HUES48 (cell line): ENCODE data around the gene RNF224.

Experiments used
- H3K27ac ChIP-seq: one replicate; pipeline ENCODE4 v1.7.0; 2013; ENCODE audit warnings: low read depth, low read length, inconsistent platforms
- H3K27me3 ChIP-seq: 2 replicates; pipeline ENCODE4 v1.6.1; 2013; ENCODE audit warnings: mild to moderate bottlenecking, low read length; ENCODE audit not compliant: control insufficient read depth, insufficient read depth
- H3K36me3 ChIP-seq: 2 replicates; pipeline ENCODE4 v1.6.1; 2013; ENCODE audit warnings: low read length; ENCODE audit not compliant: control insufficient read depth, insufficient read depth
- H3K4me1 ChIP-seq: 2 replicates; pipeline ENCODE4 v1.6.1; 2013; ENCODE audit warnings: mild to moderate bottlenecking, low read length; ENCODE audit not compliant: control insufficient read depth, insufficient read depth
- H3K4me3 ChIP-seq: 2 replicates; pipeline ENCODE4 v1.5.1; 2013; ENCODE audit warnings: mild to moderate bottlenecking, low read depth, low read length
- H3K9ac ChIP-seq: 2 replicates; pipeline ENCODE4 v1.6.1; 2013; ENCODE audit warnings: mild to moderate bottlenecking, low read depth, low read length, moderate library complexity
- H3K9me3 ChIP-seq: 2 replicates; pipeline ENCODE4 v1.6.1; 2013; ENCODE audit warnings: low read length; ENCODE audit not compliant: control insufficient read depth, insufficient read depth

RNF224 gene

DNA sequence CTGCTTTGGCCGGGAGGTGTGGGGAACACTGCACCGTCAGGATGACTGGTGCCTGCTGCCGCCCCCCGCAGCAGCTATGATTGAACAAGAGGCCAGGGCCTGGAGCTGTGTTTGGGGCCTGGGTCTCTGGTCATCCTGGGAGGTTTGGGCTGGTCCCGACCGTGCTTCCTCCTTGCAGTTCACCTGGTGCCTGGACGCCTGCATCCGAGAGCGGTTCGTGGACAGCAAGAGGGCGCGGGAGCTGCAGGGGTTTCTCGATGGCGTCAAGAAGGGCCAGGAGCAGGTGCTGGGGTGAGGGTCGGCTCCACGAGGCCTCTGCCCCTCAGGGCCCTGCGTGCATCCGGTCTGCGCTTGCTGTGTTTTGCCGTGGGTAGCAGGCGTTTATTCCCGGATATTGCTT is 36.8 kb downstream of the RNF224 start:
- H3K27me3 ChIP-seq = no peaks in the 10 kb centered on the region
- no peak overlapping the region for H3K9ac ChIP-seq
- no peaks in the 10 kb centered on the region for H3K9me3 ChIP-seq
- no peak overlapping the region for H3K27ac ChIP-seq
- peaks cover 59% of the 10 kb centered on the region for H3K36me3 ChIP-seq
- no peak overlapping the region for H3K4me3 ChIP-seq
- H3K4me1 ChIP-seq = no peaks in the 10 kb centered on the region

DNA sequence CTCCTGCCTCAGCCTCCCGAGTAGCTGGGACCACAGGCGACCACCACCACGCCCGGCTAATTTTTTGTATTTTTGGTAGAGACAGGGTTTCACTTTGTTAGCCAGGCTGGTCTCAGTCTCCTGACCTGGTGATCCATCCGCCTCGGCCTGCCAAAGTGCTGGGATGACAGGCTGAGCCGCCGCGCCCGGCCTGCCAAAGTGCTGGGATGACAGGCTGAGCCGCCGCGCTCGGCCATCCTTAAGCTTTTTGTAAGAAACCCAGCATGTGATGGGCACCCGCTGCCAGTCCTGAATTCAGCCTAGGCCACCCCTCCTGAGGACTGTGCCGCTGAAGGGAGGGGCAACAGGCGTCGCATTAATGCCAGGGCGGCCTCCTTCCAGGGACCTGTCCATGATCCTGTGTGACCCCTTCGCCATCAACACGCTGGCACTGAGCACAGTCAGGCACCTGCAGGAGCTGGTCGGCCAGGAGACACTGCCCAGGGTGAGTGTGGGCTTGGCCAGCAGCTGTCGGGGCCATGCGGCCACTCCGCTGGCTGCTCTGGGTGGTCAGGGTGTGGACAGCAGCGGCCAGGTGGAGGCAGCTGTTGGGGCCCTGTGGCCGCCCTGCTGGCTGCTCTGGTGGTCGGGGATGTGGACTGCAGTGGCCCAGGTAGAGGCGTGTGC is 38.3 kb downstream of the RNF224 start:
- Histone ChIP-seq H3K27ac (no peak overlapping the region), H3K9ac (no peak overlapping the region), H3K27me3 (no peaks in the 10 kb centered on the region), H3K9me3 (no peaks in the 10 kb centered on the region), H3K4me1 (no peaks in the 10 kb centered on the region), H3K4me3 (no peak overlapping the region), H3K36me3 (peaks cover 65% of the 10 kb centered on the region)

DNA sequence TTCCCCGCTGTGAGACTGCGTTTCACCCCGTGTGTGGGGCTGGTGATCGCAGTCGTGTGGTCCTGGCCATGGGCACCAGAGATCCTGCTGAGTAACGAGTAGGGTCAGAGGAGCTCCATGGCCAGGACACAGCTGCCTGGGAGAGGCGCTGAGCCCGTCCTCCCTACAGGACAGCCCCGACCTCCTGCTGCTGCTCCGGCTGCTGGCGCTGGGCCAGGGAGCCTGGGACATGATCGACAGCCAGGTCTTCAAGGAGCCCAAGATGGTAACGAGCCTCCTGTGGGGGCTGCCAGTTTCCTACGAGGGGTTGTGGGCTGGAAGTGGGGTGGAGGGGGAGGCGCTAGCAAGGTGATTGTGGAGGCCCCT is 38.8 kb downstream of the RNF224 start:
- Histone ChIP-seq H3K9me3 (no peaks in the 10 kb centered on the region), H3K9ac (no peak overlapping the region), H3K27me3 (no peaks in the 10 kb centered on the region), H3K4me3 (no peak overlapping the region), H3K36me3 (peaks cover 70% of the 10 kb centered on the region), H3K27ac (no peak overlapping the region), H3K4me1 (no peaks in the 10 kb centered on the region)

DNA sequence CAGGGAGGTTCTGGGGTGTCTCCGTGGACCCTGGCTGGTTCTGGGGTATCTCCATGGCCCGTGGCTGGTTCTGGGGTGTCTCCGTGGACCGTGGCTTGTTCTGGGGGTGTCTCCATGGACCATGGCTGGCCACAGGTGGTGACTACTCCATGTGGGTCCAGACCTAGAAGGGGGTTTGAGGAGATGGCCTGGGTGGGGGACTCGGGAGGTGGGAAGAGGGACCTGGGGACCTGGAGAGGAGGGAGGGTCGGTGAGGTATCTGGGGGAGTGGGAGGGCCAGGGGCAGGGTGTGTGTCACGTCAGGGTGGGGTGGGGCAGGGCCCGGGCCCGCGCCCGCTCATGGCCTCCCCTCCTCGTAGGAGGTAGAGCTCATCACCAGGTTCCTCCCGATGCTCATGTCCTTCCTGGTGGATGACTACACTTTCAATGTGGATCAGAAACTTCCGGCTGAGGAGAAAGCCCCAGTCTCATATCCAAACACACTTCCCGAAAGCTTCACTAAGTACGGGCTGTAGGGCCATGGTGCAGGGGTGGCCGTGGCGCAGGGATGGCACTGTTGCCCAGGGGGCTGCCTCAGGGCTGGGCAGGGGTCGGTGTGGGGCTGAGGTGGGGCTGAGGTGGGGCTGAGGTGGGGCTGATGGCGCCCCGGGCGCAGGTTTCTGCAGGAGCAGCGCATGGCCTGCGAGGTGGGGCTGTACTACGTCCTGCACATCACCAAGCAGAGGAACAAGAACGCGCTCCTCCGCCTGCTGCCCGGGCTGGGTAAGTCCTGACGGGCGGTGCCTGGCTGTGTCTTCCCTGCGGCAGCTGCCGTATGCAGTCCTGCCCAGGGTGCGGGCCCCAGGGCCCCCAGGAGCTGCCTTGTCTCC is 39.5 kb downstream of the RNF224 start:
- no peaks in the 10 kb centered on the region for H3K9me3 ChIP-seq
- peaks cover 70% of the 10 kb centered on the region for H3K36me3 ChIP-seq
- H3K4me1 ChIP-seq = no peaks in the 10 kb centered on the region
- no peak overlapping the region for H3K4me3 ChIP-seq
- H3K27me3 ChIP-seq = no peaks in the 10 kb centered on the region
- H3K27ac ChIP-seq = no peak overlapping the region
- H3K9ac ChIP-seq = no peak overlapping the region

DNA sequence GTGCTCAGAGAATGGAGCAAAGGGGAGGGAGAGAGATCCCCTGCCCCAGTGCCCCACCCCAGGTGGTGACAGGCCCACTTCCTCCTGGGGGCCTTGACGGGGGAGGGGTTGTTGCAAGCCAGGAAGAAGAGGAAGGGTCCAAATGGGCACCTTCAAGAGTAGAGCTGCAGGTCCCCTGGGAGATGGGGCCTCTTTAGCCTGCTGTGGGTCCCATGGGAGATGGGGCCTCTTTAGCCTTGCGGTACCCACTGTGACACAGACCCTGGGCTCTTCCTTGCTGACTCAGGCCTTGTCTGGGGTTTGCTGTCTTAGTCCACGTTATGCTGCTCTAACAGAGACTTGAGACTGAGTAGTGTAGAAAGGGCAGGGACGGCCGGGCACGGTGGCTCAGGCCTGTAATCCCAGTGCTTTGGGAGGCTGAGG is 40.6 kb downstream of the RNF224 start:
- H3K4me1 ChIP-seq = no peaks in the 10 kb centered on the region
- H3K27me3 ChIP-seq = no peaks in the 10 kb centered on the region
- H3K9ac ChIP-seq = no peak overlapping the region
- H3K4me3 ChIP-seq = no peak overlapping the region
- H3K36me3 ChIP-seq = peaks cover 76% of the 10 kb centered on the region
- no peak overlapping the region for H3K27ac ChIP-seq
- H3K9me3 ChIP-seq = no peaks in the 10 kb centered on the region

DNA sequence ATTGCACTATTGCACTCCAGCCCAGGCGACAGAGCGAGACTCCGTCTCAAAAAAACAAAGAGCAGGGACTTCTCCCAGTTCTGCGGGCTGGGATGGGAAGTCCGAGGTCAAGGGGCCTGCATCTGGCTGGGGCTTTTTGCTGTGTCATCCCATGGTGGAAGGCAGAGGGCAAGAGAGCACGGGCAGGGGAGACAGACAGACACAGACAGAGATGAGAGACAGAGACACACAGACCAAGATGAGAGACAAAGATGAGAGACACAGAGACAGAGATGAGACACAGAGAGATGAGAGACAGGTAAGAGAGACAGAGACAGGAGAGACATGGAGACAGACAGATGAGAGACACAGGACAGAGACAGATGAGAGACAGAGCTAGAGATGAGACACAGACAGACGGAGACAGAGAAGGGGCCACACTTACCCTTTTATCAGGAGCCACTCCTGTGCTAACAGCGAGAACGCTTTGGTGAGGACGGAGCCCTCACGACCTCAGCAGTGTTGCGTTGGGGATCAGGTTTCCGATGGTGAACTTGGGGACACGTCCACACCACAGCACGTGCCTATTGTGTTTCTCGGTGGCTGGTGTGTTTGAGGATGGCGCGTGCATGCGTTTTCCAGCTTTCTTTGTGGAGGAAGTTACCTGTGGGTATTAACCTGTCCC is 41.4 kb downstream of the RNF224 start:
- H3K9me3 ChIP-seq = no peaks in the 10 kb centered on the region
- peaks cover 76% of the 10 kb centered on the region for H3K36me3 ChIP-seq
- no peak overlapping the region for H3K4me3 ChIP-seq
- H3K27me3 ChIP-seq = no peaks in the 10 kb centered on the region
- H3K4me1 ChIP-seq = no peaks in the 10 kb centered on the region
- H3K9ac ChIP-seq = no peak overlapping the region
- H3K27ac ChIP-seq = no peak overlapping the region

DNA sequence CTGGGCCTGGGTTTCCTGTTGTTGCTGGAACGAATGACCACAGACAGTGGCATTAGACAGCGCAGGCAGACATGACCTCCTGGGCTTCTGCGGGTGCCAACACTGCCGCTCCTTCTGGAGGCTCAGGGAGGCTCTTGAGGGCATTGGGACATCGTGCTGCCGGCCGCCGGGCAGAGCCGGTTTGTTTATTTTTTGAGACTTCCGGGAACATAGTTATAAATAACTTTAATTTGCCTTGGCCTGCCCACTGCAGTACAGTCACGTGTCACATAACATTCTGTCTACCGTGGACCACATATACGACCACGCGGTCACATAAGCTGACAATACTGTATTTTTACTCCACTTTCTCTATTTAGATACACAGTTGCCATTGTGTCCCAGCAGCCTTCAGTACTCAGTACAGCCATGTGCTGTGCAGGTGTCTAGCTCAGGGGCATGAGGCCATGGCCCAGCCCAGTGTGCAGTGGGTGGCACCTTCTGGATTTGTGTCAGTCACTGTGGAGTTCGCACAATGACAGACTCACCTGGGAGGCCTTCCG is 42.0 kb downstream of the RNF224 start:
- Histone ChIP-seq H3K9ac (no peak overlapping the region), H3K4me1 (no peaks in the 10 kb centered on the region), H3K27ac (no peak overlapping the region), H3K27me3 (no peaks in the 10 kb centered on the region), H3K9me3 (no peaks in the 10 kb centered on the region), H3K4me3 (no peak overlapping the region), H3K36me3 (peaks cover 69% of the 10 kb centered on the region)

DNA sequence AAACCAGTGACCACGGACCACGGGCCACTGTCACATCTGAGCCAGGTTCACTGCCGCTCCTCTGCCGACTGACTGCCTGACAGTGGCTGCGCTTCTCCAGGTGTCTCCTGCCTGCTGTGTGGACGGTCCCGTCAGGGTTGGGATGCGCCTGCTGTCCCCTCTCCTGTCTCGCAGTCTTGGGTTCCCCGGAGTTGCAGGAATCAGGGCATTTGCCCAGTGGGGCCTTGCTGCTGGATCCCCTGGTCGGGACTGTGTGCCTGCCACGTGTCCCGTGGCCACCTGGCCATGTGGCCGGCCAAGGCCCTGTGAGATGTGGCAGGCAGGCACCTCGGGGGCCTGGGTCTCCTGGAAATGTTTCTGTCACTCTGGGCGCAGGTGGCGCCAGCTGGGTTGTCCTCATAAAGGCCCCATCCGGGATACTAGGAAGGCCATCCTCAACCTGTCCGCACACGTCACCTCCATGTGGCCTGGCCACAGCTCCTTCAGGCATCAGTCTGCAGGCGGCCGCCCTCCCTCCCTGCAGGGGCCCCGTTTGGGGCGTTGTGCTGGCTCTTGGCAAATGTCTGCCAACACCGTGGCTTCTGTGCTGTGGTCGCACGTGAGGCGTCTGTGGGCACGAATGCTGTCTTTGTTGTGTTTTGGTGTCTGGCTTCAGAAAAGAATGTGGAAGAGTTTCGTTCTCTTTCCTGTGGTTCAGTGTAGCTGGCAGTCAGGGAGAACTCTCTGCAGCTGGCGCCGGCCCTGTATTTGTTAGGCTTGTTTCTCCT is 43.8 kb downstream of the RNF224 start:
- H3K4me3 ChIP-seq = no peak overlapping the region
- H3K36me3 ChIP-seq = peaks cover 54% of the 10 kb centered on the region
- no peaks in the 10 kb centered on the region for H3K27me3 ChIP-seq
- no peaks in the 10 kb centered on the region for H3K9me3 ChIP-seq
- no peak overlapping the region for H3K27ac ChIP-seq
- H3K9ac ChIP-seq = no peak overlapping the region
- peaks cover 2% of the 10 kb centered on the region; the same call in 1 of the 2 replicates for H3K4me1 ChIP-seq

DNA sequence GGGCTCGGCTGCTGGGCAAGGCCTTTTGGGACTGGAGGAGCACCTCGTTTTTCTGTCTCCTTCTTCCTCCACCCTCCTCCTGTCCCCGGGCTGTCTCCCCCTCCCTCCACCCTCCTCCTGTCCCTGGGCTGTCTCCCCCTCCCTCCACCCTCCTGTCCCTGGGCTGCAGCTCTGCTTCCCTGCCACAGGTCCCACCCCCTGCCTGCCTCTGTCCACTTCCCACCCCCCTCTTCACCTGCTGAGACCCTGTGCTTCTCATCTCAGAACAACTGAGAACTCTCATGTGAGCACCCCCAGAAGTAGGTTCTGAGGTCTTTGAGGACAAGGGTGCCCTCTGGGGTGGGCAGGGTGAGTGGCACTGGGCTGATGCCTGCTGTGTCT is 44.4 kb downstream of the RNF224 start:
- Histone ChIP-seq H3K27me3 (no peaks in the 10 kb centered on the region), H3K4me1 (peaks cover 7% of the 10 kb centered on the region; the same call in 1 of the 2 replicates), H3K36me3 (peaks cover 50% of the 10 kb centered on the region), H3K27ac (no peak overlapping the region), H3K9ac (no peak overlapping the region), H3K4me3 (no peak overlapping the region), H3K9me3 (no peaks in the 10 kb centered on the region)

DNA sequence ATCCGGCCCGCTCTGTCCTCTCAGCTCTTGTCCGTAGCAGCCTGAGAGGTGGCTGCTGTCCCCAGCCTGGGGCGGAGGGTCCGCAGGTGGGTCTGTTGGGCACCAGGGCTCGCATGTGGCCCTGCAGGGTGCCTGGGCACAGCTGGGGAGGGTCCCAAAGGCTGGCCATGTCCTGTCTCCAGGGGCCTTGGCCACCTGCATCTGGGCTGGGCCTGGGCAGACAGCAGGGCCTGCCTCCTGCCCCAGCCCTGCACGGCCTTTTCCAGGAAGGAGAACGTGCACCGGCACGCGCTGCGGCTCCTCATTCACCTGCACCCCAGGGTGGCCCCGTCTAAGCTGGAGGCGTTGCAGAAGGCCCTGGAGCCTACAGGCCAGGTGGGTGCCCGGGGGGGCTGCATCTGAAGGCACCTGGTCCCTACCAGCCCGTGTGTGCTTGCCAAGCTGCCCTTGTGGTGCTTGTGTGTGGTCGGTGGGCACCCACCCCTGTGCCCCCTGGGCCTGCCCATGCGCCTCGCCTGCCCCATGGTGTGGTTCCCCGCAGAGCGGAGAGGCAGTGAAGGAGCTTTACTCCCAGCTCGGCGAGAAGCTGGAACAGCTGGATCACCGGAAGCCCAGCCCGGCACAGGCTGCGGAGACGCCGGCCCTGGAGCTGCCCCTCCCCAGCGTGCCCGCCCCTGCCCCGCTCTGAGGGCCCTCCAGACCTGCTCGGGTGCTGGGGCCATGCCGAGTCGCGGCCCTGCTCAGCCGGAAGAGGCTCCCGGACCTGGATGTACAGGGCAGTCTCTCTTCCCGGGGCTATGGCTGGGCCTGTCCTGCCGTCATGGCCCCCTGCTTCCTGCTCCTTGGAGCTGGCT is 45.2 kb downstream of the RNF224 start:
- Histone ChIP-seq H3K9me3 (no peaks in the 10 kb centered on the region), H3K27ac (no peak overlapping the region), H3K4me3 (no peak overlapping the region), H3K27me3 (no peaks in the 10 kb centered on the region), H3K4me1 (peaks cover 15% of the 10 kb centered on the region), H3K9ac (no peak overlapping the region), H3K36me3 (peaks cover 43% of the 10 kb centered on the region)
